Activated CD4-positive, alpha-beta memory T cell treated with anti-CD3 and anti-CD28 coated beads, Interleukin-2, amount 10 ng/mL, durations not matched to agents 7 days and 5 days (primary cell): ENCODE results near the gene GGNBP2. TPM values are rescaled to one million over a fixed set of nuclear protein-coding genes. Genes with fewer than 3 reads are reported as not detected.
"Not testable (repeated sequence)": the region's sequence is repeated elsewhere in the genome, so short reads cannot be mapped to it uniquely, and the experiment has no call there.

ENCODE experiments used
- CTCF ChIA-PET: fragments of 350-600 bp; sonication (Branson Sonifier 250); formaldehyde crosslinking; loops from one replicate; lab custom pipeline; 2021; ENCODE audit warnings: antibody characterized with exemption, inconsistent platforms; lab: Charles Lee
- POLR2A ChIA-PET: fragments of 350-600 bp; sonication (Branson Sonifier 250); formaldehyde crosslinking; loops from one replicate; lab custom pipeline; 2021; ENCODE audit warnings: antibody characterized with exemption; lab: Charles Lee
- DNase-seq: peaks from one replicate; pipeline ENCODE4 v3.0.0-alpha.2; 2020
- H3K27ac Mint-ChIP-seq: one replicate; pipeline ENCODE4 v1.8.0; 2021; ENCODE audit warnings: mild to moderate bottlenecking, mixed read lengths
- H3K27me3 Mint-ChIP-seq: one replicate; pipeline ENCODE4 v1.8.0; 2021; ENCODE audit warnings: mixed read lengths
- H3K36me3 Mint-ChIP-seq: one replicate; pipeline ENCODE4 v1.8.0; 2021; ENCODE audit warnings: low read depth, mixed read lengths
- H3K4me1 Mint-ChIP-seq: one replicate; pipeline ENCODE4 v1.8.0; 2021; ENCODE audit warnings: mixed read lengths
- H3K4me3 Mint-ChIP-seq: one replicate; pipeline ENCODE4 v1.8.0; 2021; ENCODE audit warnings: mild to moderate bottlenecking, mixed read lengths
- H3K9me3 Mint-ChIP-seq: one replicate; pipeline ENCODE4 v1.8.0; 2021; ENCODE audit warnings: mixed read lengths
- total RNA-seq, 2 experiments: library from RNA; stranded (reverse); gene quantifications; one replicate each; pipeline ENCODE4 v1.2.3, GENCODE V29; 2021

GGNBP2 gene
- total RNA-seq, 2 experiments from 2014 or later: 94.0 to 106 TPM

GRCh38 chr17:36600465-36600864, 55.7 kb downstream of the GGNBP2 start:
- POLR2A ChIA-PET: interaction anchor here (1.0 to 3.2 kb wide), 9 partner anchors 8 to 639 kb away, joined by 3 to 51 read pairs (median 7); partner anchors contain the start of genes AATF, DHRS11, GGNBP2 and MYO19

GRCh38 chr17:36600936-36601302, 56.2 kb downstream of the GGNBP2 start:
- no peaks in the 10 kb centered on the region for H3K36me3 Mint-ChIP-seq
- no peaks in the 10 kb centered on the region for H3K9me3 Mint-ChIP-seq
- DNase-seq: no peak
- peak overlapping the region; percentile 83 for H3K4me3 Mint-ChIP-seq
- H3K27me3 Mint-ChIP-seq: no peaks in the 10 kb centered on the region
- peaks cover 37% of the 10 kb centered on the region for H3K4me1 Mint-ChIP-seq
- CTCF ChIA-PET: interaction anchor here (1.2 to 4.1 kb wide), 9 partner anchors 9 to 640 kb away, joined by 4 to 35 read pairs (median 19); partner anchors contain the start of gene DHRS11
- POLR2A ChIA-PET: interaction anchor here (1.0 to 3.2 kb wide), 14 partner anchors 9 to 639 kb away, joined by 3 to 51 read pairs (median 7); partner anchors contain the start of genes AATF, DHRS11, GGNBP2 and MYO19
- H3K27ac Mint-ChIP-seq: peak overlapping the region; percentile 80

More at GRCh38 chr17:36600465-36600864, 55.7 kb downstream of the GGNBP2 start:
- Mint-ChIP-seq H3K27ac (peak overlapping the region; percentile 80), H3K4me3 (peak overlapping the region; percentile 83), H3K27me3 (no peaks in the 10 kb centered on the region), H3K36me3 (peaks cover 2% of the 10 kb centered on the region), H3K9me3 (no peaks in the 10 kb centered on the region), H3K4me1 (peaks cover 32% of the 10 kb centered on the region)
- DNase-seq: no peak
- CTCF ChIA-PET: interaction anchor here (1.2 to 4.1 kb wide), 6 partner anchors 9 to 447 kb away, joined by 4 to 35 read pairs (median 16); partner anchors contain the start of gene DHRS11

DNA sequence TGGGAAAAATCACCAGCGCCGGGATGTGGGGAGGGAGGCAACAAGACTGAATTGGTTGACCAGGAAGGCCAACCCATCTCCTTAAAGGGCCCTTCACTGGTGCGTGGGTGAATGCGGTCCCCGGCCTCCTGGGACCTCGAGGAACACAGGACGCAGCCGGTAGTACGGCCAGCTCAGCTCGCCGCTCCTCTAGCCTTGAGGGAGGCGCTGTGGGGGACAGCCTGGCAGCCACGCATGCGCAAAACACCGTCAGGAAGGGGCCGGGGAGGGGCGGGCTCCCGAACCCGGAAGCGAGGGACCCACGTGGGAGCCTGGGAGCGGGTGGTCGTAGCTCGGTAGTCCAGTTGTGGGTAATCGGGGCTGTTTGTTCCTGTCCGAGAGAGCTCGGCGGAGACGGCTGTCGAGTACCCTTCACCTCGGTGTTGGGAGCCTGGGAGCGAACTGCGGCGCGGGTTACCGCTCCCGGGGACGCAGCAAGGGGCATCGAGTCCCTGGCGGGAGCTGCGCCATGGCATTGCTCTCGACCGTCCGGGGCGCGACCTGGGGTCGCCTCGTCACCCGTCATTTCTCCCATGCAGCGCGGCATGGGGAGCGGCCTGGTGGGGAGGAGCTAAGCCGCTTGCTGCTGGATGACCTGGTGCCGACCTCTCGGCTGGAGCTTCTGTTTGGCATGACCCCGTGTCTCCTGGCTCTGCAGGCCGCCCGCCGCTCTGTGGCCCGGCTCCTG, 56.7 kb downstream of the GGNBP2 start, which contains the start of gene MRM1:
Gene MRM1 (plus strand): TSS at position 281 of the 727 bp plus-strand sequence. CDS start 228 bp downstream, at position 509.
- ChIA-PET POLR2A (interaction anchor here (0.8 to 3.2 kb wide), 25 partner anchors 9 to 1009 kb away, joined by 3 to 51 read pairs (median 5); partner anchors contain the start of genes AATF, ACACA, DHRS11 and GGNBP2), CTCF (interaction anchor here (0.7 to 4.1 kb wide), 19 partner anchors 9 to 773 kb away, joined by 3 to 35 read pairs (median 6); partner anchors contain the start of genes DHRS11, MYO19 and PIGW)
- Mint-ChIP-seq H3K9me3 (no peaks in the 10 kb centered on the region), H3K27ac (peak within 1 kb of the TSS; percentile 80), H3K4me1 (peaks cover 39% of the 10 kb centered on the region), H3K4me3 (peak within 1 kb of the TSS; percentile 83), H3K36me3 (no peaks in the 10 kb centered on the region), H3K27me3 (no peaks in the 10 kb centered on the region)
- DNase-seq: peak; percentile 91

DNA sequence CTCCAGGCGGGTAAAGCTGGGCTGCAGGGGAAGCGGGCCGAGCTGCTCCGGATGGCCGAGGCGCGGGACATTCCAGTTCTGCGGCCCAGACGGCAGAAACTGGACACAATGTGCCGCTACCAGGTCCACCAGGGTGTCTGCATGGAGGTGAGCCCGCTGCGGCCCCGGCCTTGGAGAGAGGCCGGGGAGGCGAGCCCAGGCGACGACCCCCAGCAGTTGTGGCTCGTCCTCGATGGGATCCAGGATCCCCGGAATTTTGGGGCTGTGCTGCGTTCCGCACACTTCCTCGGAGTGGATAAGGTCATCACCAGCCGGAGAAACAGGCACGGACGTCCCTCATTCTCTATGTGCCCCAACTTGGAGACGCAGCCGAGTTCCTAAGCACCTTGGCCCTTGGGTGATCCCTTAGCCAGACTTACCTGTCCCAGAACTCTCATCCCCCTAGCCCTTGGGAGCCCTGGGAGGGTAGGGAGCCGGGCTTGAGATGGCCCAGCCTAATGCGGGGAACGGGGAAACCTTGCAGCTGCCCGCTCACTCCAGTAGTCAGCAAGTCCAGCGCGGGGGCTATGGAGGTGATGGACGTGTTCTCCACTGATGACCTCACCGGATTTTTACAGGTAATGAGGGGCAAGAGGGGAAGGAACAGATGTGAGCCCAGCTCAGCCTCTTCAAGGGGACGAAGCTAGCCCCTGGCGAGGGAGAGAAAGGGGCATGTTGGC, 57.5 kb downstream of the GGNBP2 start:
- POLR2A ChIA-PET: interaction anchor here (0.8 to 3.2 kb wide), 28 partner anchors 10 to 1009 kb away, joined by 3 to 51 read pairs (median 4); partner anchors contain the start of genes AATF, ACACA, DHRS11 and GGNBP2
- peaks cover 39% of the 10 kb centered on the region for H3K4me1 Mint-ChIP-seq
- no peaks in the 10 kb centered on the region for H3K27me3 Mint-ChIP-seq
- peak overlapping the region; percentile 80 for H3K27ac Mint-ChIP-seq
- H3K4me3 Mint-ChIP-seq: peak overlapping the region; percentile 83
- no peak for DNase-seq
- no peaks in the 10 kb centered on the region for H3K9me3 Mint-ChIP-seq
- CTCF ChIA-PET: interaction anchor here (0.6 to 4.1 kb wide), 29 partner anchors 10 to 772 kb away, joined by 3 to 35 read pairs (median 5); partner anchors contain the start of genes DHRS11, MYO19 and PIGW
- no peaks in the 10 kb centered on the region for H3K36me3 Mint-ChIP-seq

- Mint-ChIP-seq H3K4me1 (peaks cover 41% of the 10 kb centered on the region), H3K36me3 (peaks cover 1% of the 10 kb centered on the region), H3K27ac (peak overlapping the region; percentile 80), H3K9me3 (no peaks in the 10 kb centered on the region), H3K4me3 (peak overlapping the region; percentile 83), H3K27me3 (no peaks in the 10 kb centered on the region)
- ChIA-PET POLR2A (interaction anchor here (0.9 to 3.2 kb wide), 10 partner anchors 11 to 756 kb away, joined by 3 to 51 read pairs (median 7); partner anchors contain the start of genes AATF, DHRS11, GGNBP2 and MYO19), CTCF (interaction anchor here (0.6 to 4.1 kb wide), 29 partner anchors 8 to 823 kb away, joined by 3 to 35 read pairs (median 5); partner anchors contain the start of genes DHRS11, MYO19 and PIGW)
- peak; percentile 69 for DNase-seq
Observed at GRCh38 chr17:36602924-36603384, 58.2 kb downstream of the GGNBP2 start.

GRCh38 chr17:36605028-36605427, 60.3 kb downstream of the GGNBP2 start:
- H3K4me3 Mint-ChIP-seq, H3K9me3 Mint-ChIP-seq, POLR2A ChIA-PET, DNase-seq, H3K27ac Mint-ChIP-seq, H3K27me3 Mint-ChIP-seq, H3K36me3 Mint-ChIP-seq, CTCF ChIA-PET: not testable (repeated sequence)
- H3K4me1 Mint-ChIP-seq: peaks cover 54% of the 10 kb centered on the region

DNA sequence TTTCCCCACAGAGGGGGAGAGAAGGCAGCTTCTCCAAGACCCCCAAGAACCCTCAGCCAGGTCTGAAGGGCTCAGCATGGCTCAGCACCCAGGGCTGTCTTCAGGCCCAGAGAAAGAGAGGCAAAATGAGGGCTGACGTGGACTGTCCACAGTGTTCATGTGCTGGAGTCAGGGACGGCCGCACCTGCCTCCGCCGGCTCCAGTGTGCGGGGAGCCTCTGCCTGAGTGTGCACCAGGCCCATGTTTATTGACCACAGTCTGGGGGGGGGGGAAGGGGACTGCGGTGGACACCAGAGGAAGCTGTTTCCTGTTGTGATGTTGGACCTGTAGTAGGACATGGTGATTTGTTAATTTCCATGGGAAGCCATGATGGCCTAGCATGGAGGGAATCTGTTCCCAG, 63.6 kb downstream of the GGNBP2 start:
- Mint-ChIP-seq H3K9me3 (no peaks in the 10 kb centered on the region), H3K4me1 (peaks cover 38% of the 10 kb centered on the region), H3K27me3 (no peaks in the 10 kb centered on the region), H3K4me3 (no peak overlapping the region), H3K27ac (peak overlapping the region; percentile 16), H3K36me3 (peaks cover 7% of the 10 kb centered on the region)
- no peak for DNase-seq
- ChIA-PET POLR2A (no interaction called here), CTCF (interaction anchor here (0.7 kb wide), 1 partner anchor 396 kb away, joined by 3 read pairs; no protein-coding TSS in a partner anchor)

- no peaks in the 10 kb centered on the region for H3K9me3 Mint-ChIP-seq
- H3K36me3 Mint-ChIP-seq: peaks cover 7% of the 10 kb centered on the region
- CTCF ChIA-PET: interaction anchor here (0.7 kb wide), 1 partner anchor 395 kb away, joined by 3 read pairs; no protein-coding TSS in a partner anchor
- POLR2A ChIA-PET: no interaction called here
- no peak overlapping the region for H3K4me3 Mint-ChIP-seq
- H3K27me3 Mint-ChIP-seq: no peaks in the 10 kb centered on the region
- peaks cover 35% of the 10 kb centered on the region for H3K4me1 Mint-ChIP-seq
- H3K27ac Mint-ChIP-seq: no peak overlapping the region
- peak; percentile 33 for DNase-seq
Observed at GRCh38 chr17:36608794-36609497, 64.2 kb downstream of the GGNBP2 start.

- H3K4me3 Mint-ChIP-seq: no peak overlapping the region
- peaks cover 7% of the 10 kb centered on the region for H3K36me3 Mint-ChIP-seq
- no peaks in the 10 kb centered on the region for H3K9me3 Mint-ChIP-seq
- POLR2A ChIA-PET: no interaction called here
- H3K27me3 Mint-ChIP-seq: no peaks in the 10 kb centered on the region
- no peak for DNase-seq
- H3K4me1 Mint-ChIP-seq: peaks cover 29% of the 10 kb centered on the region
- no peak overlapping the region for H3K27ac Mint-ChIP-seq
- CTCF ChIA-PET: interaction anchor here (1.8 kb wide), 1 partner anchor 9 kb away, joined by 7 read pairs; the partner anchor contains the start of gene MRM1
Observed at GRCh38 chr17:36609498-36609862, 64.8 kb downstream of the GGNBP2 start.

GRCh38 chr17:36610474-36610873, 65.8 kb downstream of the GGNBP2 start:
- H3K27me3 Mint-ChIP-seq: no peaks in the 10 kb centered on the region
- no peak for DNase-seq
- ChIA-PET POLR2A (no interaction called here), CTCF (interaction anchor here (1.8 kb wide), 1 partner anchor 10 kb away, joined by 7 read pairs; the partner anchor contains the start of gene MRM1)
- H3K4me1 Mint-ChIP-seq: peaks cover 22% of the 10 kb centered on the region
- no peaks in the 10 kb centered on the region for H3K9me3 Mint-ChIP-seq
- H3K4me3 Mint-ChIP-seq: no peak overlapping the region
- H3K27ac Mint-ChIP-seq: no peak overlapping the region
- H3K36me3 Mint-ChIP-seq: peaks cover 7% of the 10 kb centered on the region

DNA sequence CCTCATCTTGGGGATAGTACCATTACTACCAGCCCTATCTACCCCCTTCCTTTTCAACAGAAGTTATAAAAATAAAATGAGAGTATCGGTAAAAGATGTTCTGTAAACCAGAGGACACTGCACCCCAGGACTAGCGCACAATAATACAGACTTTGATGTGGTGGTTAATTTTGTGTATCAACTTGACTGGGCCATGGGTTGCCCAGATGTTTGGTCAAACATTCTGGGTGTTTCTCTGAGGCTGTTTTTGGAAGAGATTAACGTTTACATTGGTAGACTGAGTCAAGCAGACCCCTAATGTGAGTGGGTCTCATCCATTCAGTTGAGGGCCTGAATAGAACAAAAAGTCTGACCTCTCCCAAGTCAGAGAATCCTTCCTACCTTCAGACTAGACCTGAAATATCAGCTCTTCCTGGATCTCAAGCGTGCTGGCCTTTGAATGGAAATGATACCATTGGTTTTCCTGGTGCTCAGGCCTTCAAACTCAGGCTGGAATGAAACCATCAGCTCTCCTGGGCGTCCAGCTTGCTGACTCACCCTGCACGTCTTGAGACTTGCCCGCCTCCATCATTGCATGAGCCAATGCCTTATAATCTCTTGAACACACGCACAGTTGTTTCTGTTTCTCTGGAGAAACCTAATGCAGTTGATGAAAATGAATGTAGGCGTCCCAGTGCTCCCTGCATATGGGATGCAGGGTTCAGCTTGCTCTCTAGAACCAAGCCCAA, 66.8 kb downstream of the GGNBP2 start:
- peaks cover 7% of the 10 kb centered on the region for H3K36me3 Mint-ChIP-seq
- H3K27me3 Mint-ChIP-seq: no peaks in the 10 kb centered on the region
- H3K27ac Mint-ChIP-seq: no peak overlapping the region
- DNase-seq: no peak
- POLR2A ChIA-PET: no interaction called here
- no peak overlapping the region for H3K4me3 Mint-ChIP-seq
- H3K9me3 Mint-ChIP-seq: no peaks in the 10 kb centered on the region
- CTCF ChIA-PET: no interaction called here
- peaks cover 15% of the 10 kb centered on the region for H3K4me1 Mint-ChIP-seq
